ENCODE results near the gene FABP7. TPM values are rescaled to one million over a fixed set of nuclear protein-coding genes. Genes with fewer than 3 reads are reported as not detected.

FABP7 gene
- total and polyA plus RNA-seq, 2 of the 13 experiments (the other 11 are each of a cell fraction or from before 2014, with no cell fraction given) = not detected

- no peak for TF ChIP-seq ZNF101 (CRISPR knock-in tag; IDR thresholded peaks at IDR 0.05; ENCODE audit: borderline replicate concordance, low read depth)
- no peak for TF ChIP-seq RFX5 (IDR thresholded peaks at IDR 0.05; ENCODE audit: low read depth, low read length)
- peak; percentile 49 for TF ChIP-seq PHF5A (CRISPR knock-in tag; IDR thresholded peaks at IDR 0.05; ENCODE audit: low read depth, unreplicated experiment)
- 0 out of 2 replicates have a peak, but pooled peaks have one; percentile 38 for TF ChIP-seq AKNA (CRISPR knock-in tag; IDR thresholded peaks at IDR 0.05; ENCODE audit: borderline replicate concordance)
- peak; percentile 82 for TF ChIP-seq THAP11 (CRISPR knock-in tag; IDR thresholded peaks at IDR 0.05)
- TF ChIP-seq EZH2 (conservative IDR thresholded peaks at IDR 0.05; ENCODE audit: low read depth, low read length) = no peak
- TF ChIP-seq SMARCE1 (IDR thresholded peaks at IDR 0.05; ENCODE audit: borderline replicate concordance) = no peak
- TF ChIP-seq ZNF639 (CRISPR knock-in tag; conservative IDR thresholded peaks at IDR 0.05) = no peak; the same call in none of the 2 replicates
- peak; percentile 20; the same call in 1 of the 2 replicates for TF ChIP-seq USF2 (IDR thresholded peaks at IDR 0.05; ENCODE audit: low read depth, low read length)
- TF ChIP-seq USF2 (CRISPR knock-in tag; IDR thresholded peaks at IDR 0.05; ENCODE audit: borderline replicate concordance) = peak; percentile 68; the same call in 1 of the 2 replicates
- no peak for TF ChIP-seq NFATC3 (CRISPR knock-in tag; IDR thresholded peaks at IDR 0.05)
- TF ChIP-seq MAFK (conservative IDR thresholded peaks at IDR 0.05 in 1 of 2, IDR thresholded peaks at IDR 0.05 in 1 of 2; ENCODE audit: low read length in 2 of 2) = no peak
- peak; percentile 78; the same call in 1 of the 2 replicates for TF ChIP-seq TP53 (CRISPR knock-in tag; conservative IDR thresholded peaks at IDR 0.05)
- peak; percentile 11; the same call in 1 of the 2 replicates for TF ChIP-seq ZNF256 (CRISPR knock-in tag; conservative IDR thresholded peaks at IDR 0.05)
- TF ChIP-seq ZNF205 (CRISPR knock-in tag; IDR thresholded peaks at IDR 0.05) = peak; percentile 92
- TF ChIP-seq HNF4G (IDR thresholded peaks at IDR 0.05; ENCODE audit: borderline replicate concordance, low read depth, low read length) = no peak
- TF ChIP-seq HNF4G (CRISPR knock-in tag; IDR thresholded peaks at IDR 0.05; ENCODE audit: borderline replicate concordance, low read depth) = peak; percentile 90
- peak; percentile 91; the same call in 1 of the 2 replicates for TF ChIP-seq IKZF5 (CRISPR knock-in tag; IDR thresholded peaks at IDR 0.05)
- TF ChIP-seq ZNF235 (CRISPR knock-in tag; IDR thresholded peaks at IDR 0.05; ENCODE audit: borderline replicate concordance) = peak; percentile 94; the same call in 1 of the 2 replicates
- peak; percentile 84; the same call in 1 of the 2 replicates for TF ChIP-seq ISL2 (CRISPR knock-in tag; IDR thresholded peaks at IDR 0.05)
Measured at GRCh38 chr6:122789182-122790027, 9.9 kb downstream of the FABP7 start, which contains the start of gene SMPDL3A (continued).
